HepG2 (cell line): ENCODE data around the gene LEAP2. TPM values are rescaled to one million over a fixed set of nuclear protein-coding genes. Genes with fewer than 3 reads are reported as not detected.

Experiments used
- CEBPG ChIP-seq: IDR thresholded peaks from 2 replicates; pipeline ENCODE4 v1.6.1; 2016
- CREB1 ChIP-seq, 2 experiments: fragments of 450-650 bp in 1 of 2; IDR thresholded peaks; 2 replicates each; pipeline ENCODE4 v1.6.1; 2016 to 2017; ENCODE audit warnings: control low read depth in 1 of 2, mild to moderate bottlenecking in 1 of 2, missing compliant biosample characterization in 1 of 2, missing genetic modification characterization in 1 of 2
- CTCF ChIP-seq: sonication (generic); formaldehyde crosslinking; IDR thresholded peaks from 2 replicates; pipeline ENCODE4 v1.5.0; 2020; ENCODE audit warnings: mild to moderate bottlenecking, missing genetic modification reagents, moderate library complexity
- DMTF1 ChIP-seq: sonication (generic); formaldehyde crosslinking; IDR thresholded peaks from 2 replicates; pipeline ENCODE4 v1.4.0; 2020; ENCODE audit warnings: mild to moderate bottlenecking, missing genetic modification reagents
- DRAP1 ChIP-seq: IDR thresholded peaks from 2 replicates; pipeline ENCODE4 v1.6.1; 2016; ENCODE audit warnings: missing genetic modification reagents, missing compliant biosample characterization
- E2F1 ChIP-seq: sonication (generic); formaldehyde crosslinking; IDR thresholded peaks from 2 replicates; pipeline ENCODE4 v1.5.0; 2020; ENCODE audit warnings: missing genetic modification reagents
- ELF3 ChIP-seq: IDR thresholded peaks from 2 replicates; pipeline ENCODE4 v1.6.1; 2016; ENCODE audit warnings: missing genetic modification reagents, missing compliant biosample characterization
- ESRRA ChIP-seq: sonication (generic); formaldehyde crosslinking; IDR thresholded peaks from 2 replicates; pipeline ENCODE4 v1.5.1; 2020; ENCODE audit warnings: mild to moderate bottlenecking, low read depth, missing genetic modification reagents
- ETV5 ChIP-seq: IDR thresholded peaks from 2 replicates; pipeline ENCODE4 v1.6.1; 2018; ENCODE audit warnings: missing biosample characterization, missing genetic modification reagents, inconsistent platforms, borderline replicate concordance
- FOSL2 ChIP-seq: sonication (generic); formaldehyde crosslinking; IDR thresholded peaks from 2 replicates; pipeline ENCODE4 v1.4.0; 2020; ENCODE audit warnings: missing genetic modification reagents
- HOXA5 ChIP-seq: sonication (generic); formaldehyde crosslinking; IDR thresholded peaks from 2 replicates; pipeline ENCODE4 v1.4.0; 2020; ENCODE audit warnings: missing genetic modification reagents
- JUN ChIP-seq: sonication (generic); formaldehyde crosslinking; IDR thresholded peaks from 2 replicates; pipeline ENCODE4 v1.4.0; 2020; ENCODE audit warnings: mild to moderate bottlenecking, missing genetic modification reagents
- NAIF1 ChIP-seq: sonication (generic); formaldehyde crosslinking; IDR thresholded peaks from 2 replicates; pipeline ENCODE4 v1.5.0; 2020; ENCODE audit warnings: mild to moderate bottlenecking, missing genetic modification reagents, borderline replicate concordance
- PPARG ChIP-seq: conservative IDR thresholded peaks from 2 replicates; pipeline ENCODE4 v1.6.1; 2016; ENCODE audit warnings: missing biosample characterization, missing genetic modification reagents
- RELA ChIP-seq: sonication (generic); formaldehyde crosslinking; IDR thresholded peaks from 2 replicates; pipeline ENCODE4 v1.4.0; 2020; ENCODE audit warnings: missing genetic modification reagents
- REXO4 ChIP-seq: sonication (generic); formaldehyde crosslinking; IDR thresholded peaks from 2 replicates; pipeline ENCODE4 v1.8.0; 2022; ENCODE audit warnings: missing genetic modification reagents, mild to moderate bottlenecking, borderline replicate concordance
- THYN1 ChIP-seq: sonication (generic); formaldehyde crosslinking; IDR thresholded peaks from 2 replicates; pipeline ENCODE4 v1.8.1; 2023; ENCODE audit warnings: low read depth, mild to moderate bottlenecking, moderate library complexity, missing genetic modification reagents, borderline replicate concordance
- ZNF331 ChIP-seq: sonication (generic); formaldehyde crosslinking; IDR thresholded peaks from 2 replicates; pipeline ENCODE4 v1.4.0; 2020; ENCODE audit warnings: missing genetic modification reagents
- ZNF574 ChIP-seq: sonication (generic); formaldehyde crosslinking; IDR thresholded peaks from 2 replicates; pipeline ENCODE4 v1.4.0; 2020; ENCODE audit warnings: missing genetic modification reagents
- polyA plus RNA-seq, 8 experiments: library from polyadenylated mRNA; depleted of rRNA in 3 of 8; stranded (reverse) in 7 of 8; unstranded in 1 of 8; fragments of >200 nt; fragmentation: Illumina TruSeq in 4 of 8; extraction: Trizol in 4 of 8; gene quantifications; 2 replicates each; pipeline versions ENCODE4 v1.2.1 to v1.2.3, GENCODE V29; 2011 to 2016; ENCODE audit warnings: low read depth in 4 of 8, missing spikeins in 1 of 8, mixed read lengths in 1 of 8; ENCODE audit not compliant: insufficient read depth in 1 of 8
- total RNA-seq, 5 experiments: library from RNA; depleted of rRNA; stranded (reverse); fragments of >200 nt; fragmentation: Illumina TruSeq; extraction: Trizol; gene quantifications; 2 replicates each; pipeline ENCODE4 v1.2.3, GENCODE V29; 2016; ENCODE audit warnings: low read depth in 1 of 5
- TF ChIP-seq, protein P1 (sequence below): IDR thresholded peaks from 2 replicates; pipeline ENCODE4 v1.6.1; 2018; ENCODE audit warnings: missing genetic modification reagents, mild to moderate bottlenecking, missing compliant biosample characterization

The LEAP2 gene
- total and polyA plus RNA-seq, 2 of the 13 experiments (the other 11 are each of a cell fraction or from before 2014, with no cell fraction given), result 23.9 to 51.9 TPM

- TF ChIP-seq CTCF (CRISPR knock-in tag), result peak; percentile 85
- TF ChIP-seq HOXA5, result no peak
- TF ChIP-seq ESRRA (CRISPR knock-in tag), result no peak
- TF ChIP-seq E2F1 (CRISPR knock-in tag), result 0 out of 2 replicates have a peak, but pooled peaks have one; percentile 34
- TF ChIP-seq FOSL2 (CRISPR knock-in tag), result 0 out of 2 replicates have a peak, but pooled peaks have one; percentile 6
- no peak for TF ChIP-seq REXO4 (CRISPR knock-in tag)
- no peak for TF ChIP-seq CREB1 (IDR thresholded peaks at IDR 0.05)
- 0 out of 2 replicates have a peak, but pooled peaks have one; percentile 22 for TF ChIP-seq CREB1 (CRISPR knock-in tag; IDR thresholded peaks at IDR 0.05)
- peak; percentile 48; the same call in 1 of the 2 replicates for TF ChIP-seq ETV5 (CRISPR knock-in tag)
- TF ChIP-seq CEBPG, result no peak
- TF ChIP-seq ELF3 (CRISPR knock-in tag), result peak; percentile 83
- TF ChIP-seq THYN1, result no peak
- TF ChIP-seq, protein P1, sequence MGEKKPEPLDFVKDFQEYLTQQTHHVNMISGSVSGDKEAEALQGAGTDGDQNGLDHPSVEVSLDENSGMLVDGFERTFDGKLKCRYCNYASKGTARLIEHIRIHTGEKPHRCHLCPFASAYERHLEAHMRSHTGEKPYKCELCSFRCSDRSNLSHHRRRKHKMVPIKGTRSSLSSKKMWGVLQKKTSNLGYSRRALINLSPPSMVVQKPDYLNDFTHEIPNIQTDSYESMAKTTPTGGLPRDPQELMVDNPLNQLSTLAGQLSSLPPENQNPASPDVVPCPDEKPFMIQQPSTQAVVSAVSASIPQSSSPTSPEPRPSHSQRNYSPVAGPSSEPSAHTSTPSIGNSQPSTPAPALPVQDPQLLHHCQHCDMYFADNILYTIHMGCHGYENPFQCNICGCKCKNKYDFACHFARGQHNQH (CRISPR knock-in tag), result 0 out of 2 replicates have a peak, but pooled peaks have one; percentile 51
- TF ChIP-seq NAIF1 (CRISPR knock-in tag), result 0 out of 2 replicates have a peak, but pooled peaks have one; percentile 33
- TF ChIP-seq RELA (CRISPR knock-in tag), result no peak
- TF ChIP-seq ZNF574 (CRISPR knock-in tag), result 0 out of 2 replicates have a peak, but pooled peaks have one; percentile 29
- no peak for TF ChIP-seq JUN (CRISPR knock-in tag)
- no peak for TF ChIP-seq DMTF1 (CRISPR knock-in tag)
- TF ChIP-seq PPARG (CRISPR knock-in tag), result 0 out of 2 replicates have a peak, but pooled peaks have one; percentile 38
- TF ChIP-seq ZNF331 (CRISPR knock-in tag), result 0 out of 2 replicates have a peak, but pooled peaks have one; percentile 35
- TF ChIP-seq DRAP1, result peak; percentile 25; the same call in 1 of the 2 replicates
Observed at GRCh38 chr5:132883261-132883834, 9.9 kb downstream of the LEAP2 start (continued).
